B cell (primary cell): Measurements from ENCODE around the gene PSMB8. TPM values are rescaled to one million over a fixed set of nuclear protein-coding genes. Genes with fewer than 3 reads are reported as not detected.
A peak's percentile ranks its signal among the peaks of the same experiment; 100 is the strongest.

Experiments
- ATAC-seq: fragments of 200-7000 bp; cut with Tn5 transposase; one replicate; pipeline ENCODE4 v1.10.0; 2021; ENCODE audit warnings: low read depth, mild to moderate bottlenecking, moderate number of reproducible peaks, moderate library complexity
- CTCF ChIA-PET: fragments of 350-600 bp; sonication (Branson Sonifier 250); formaldehyde crosslinking; loops from one replicate; lab custom pipeline; 2021; ENCODE audit warnings: antibody characterized with exemption, inconsistent platforms; lab: Charles Lee
- POLR2A ChIA-PET: fragments of 350-600 bp; sonication (Branson Sonifier 250); formaldehyde crosslinking; loops from one replicate; lab custom pipeline; 2021; ENCODE audit warnings: antibody characterized with exemption; lab: Charles Lee
- DNase-seq: peaks from one replicate; pipeline ENCODE4 v3.0.0; 2013
- H2AFZ ChIP-seq: 2 replicates; pipeline ENCODE4 v1.6.1; 2012; ENCODE audit warnings: mild to moderate bottlenecking, low read depth, low read length; ENCODE audit not compliant: insufficient read depth, poor library complexity, severe bottlenecking
- H3K27ac ChIP-seq, 2 donors: 1 replicate in 1 of 2; 2 replicates in 1 of 2; pipeline ENCODE4 v1.5.1; 2012 to 2013; ENCODE audit warnings: low read length in 2 of 2, mild to moderate bottlenecking in 2 of 2, moderate library complexity in 1 of 2
- H3K27me3 ChIP-seq, 4 experiments: fragments of 200-600 bp in 1 of 4; sonication (generic) in 1 of 4; replicated peaks in 1 of 4; 1 replicate in 2 of 4; 2 replicates in 2 of 4; pipeline versions ENCODE4 v1.6.1 to v1.7.0; 2013 to 2016; ENCODE audit warnings: low read length in 3 of 4, mild to moderate bottlenecking in 2 of 4, mixed read lengths in 1 of 4, moderate library complexity in 1 of 4; ENCODE audit not compliant: insufficient read depth in 4 of 4, control insufficient read depth in 3 of 4; ENCODE audit errors: control extremely low read depth in 1 of 4
- H3K36me3 ChIP-seq, 2 experiments: replicated peaks in 1 of 2; 1 replicate in 1 of 2; 2 replicates in 1 of 2; pipeline versions ENCODE4 v1.6.1 to v1.7.1; 2013; ENCODE audit warnings: low read length in 1 of 2; ENCODE audit not compliant: insufficient read depth in 2 of 2, control insufficient read depth in 1 of 2; ENCODE audit errors: control extremely low read depth in 1 of 2, extremely low read depth in 1 of 2
- H3K4me1 ChIP-seq, 2 donors: fragments of 200-600 bp in 1 of 2; sonication (generic) in 1 of 2; 1 replicate in 1 of 2; 2 replicates in 1 of 2; pipeline versions ENCODE4 v1.5.1 to v1.6.1; 2013 to 2017; ENCODE audit warnings: low read length in 2 of 2; ENCODE audit not compliant: control insufficient read depth in 2 of 2, insufficient read depth in 2 of 2
- H3K4me2 ChIP-seq: replicated peaks from 2 replicates; pipeline ENCODE3; 2012; ENCODE audit warnings: mild to moderate bottlenecking, low read depth, low read length; ENCODE audit not compliant: poor library complexity, severe bottlenecking
- H3K4me3 ChIP-seq, 5 experiments: fragments of 200-600 bp in 1 of 5; sonication (generic) in 1 of 5; 1 replicate in 3 of 5; 2 replicates in 2 of 5; pipeline versions ENCODE4 v1.5.1 to v1.7.0; 2011 to 2016; ENCODE audit warnings: low read length in 4 of 5, mild to moderate bottlenecking in 4 of 5, low read depth in 2 of 5, control low read depth in 1 of 5, moderate library complexity in 1 of 5; ENCODE audit not compliant: insufficient read depth in 1 of 5; ENCODE audit errors: control extremely low read depth in 1 of 5, extremely low read depth in 1 of 5
- H3K79me2 ChIP-seq: fragments of 200-600 bp; sonication (generic); one replicate; pipeline ENCODE4 v1.6.0; 2016; ENCODE audit warnings: low read length; ENCODE audit not compliant: control insufficient read depth, insufficient read depth
- H3K9ac ChIP-seq: fragments of 200-600 bp; sonication (generic); 2 replicates; pipeline ENCODE4 v1.6.1; 2017; ENCODE audit warnings: mild to moderate bottlenecking, low read length, moderate library complexity
- H3K9me3 ChIP-seq, 3 donors: one replicate each; pipeline versions ENCODE4 v1.6.1 to v1.7.1; 2013; ENCODE audit warnings: low read length in 2 of 3; ENCODE audit not compliant: control insufficient read depth in 2 of 3, insufficient read depth in 1 of 3; ENCODE audit errors: control extremely low read depth in 1 of 3
- H4K20me1 ChIP-seq: 2 replicates; pipeline ENCODE4 v1.6.0; 2012; ENCODE audit warnings: mild to moderate bottlenecking, low read length; ENCODE audit not compliant: insufficient read depth, control insufficient read depth, poor library complexity, severe bottlenecking
- H3K27ac Mint-ChIP-seq: one replicate; pipeline ENCODE4 v1.8.0; 2021; ENCODE audit warnings: mixed read lengths
- H3K27me3 Mint-ChIP-seq: one replicate; pipeline ENCODE4 v1.8.0; 2021; ENCODE audit warnings: mixed read lengths
- H3K4me1 Mint-ChIP-seq: one replicate; pipeline ENCODE4 v1.8.0; 2021; ENCODE audit warnings: mixed read lengths
- H3K4me3 Mint-ChIP-seq: one replicate; pipeline ENCODE4 v1.8.0; 2021; ENCODE audit warnings: mixed read lengths
- H3K9me3 Mint-ChIP-seq: one replicate; pipeline ENCODE4 v1.8.0; 2022; ENCODE audit warnings: mixed read lengths; ENCODE audit not compliant: insufficient read depth
- EZH2 ChIP-seq: IDR thresholded peaks from 2 replicates; pipeline ENCODE4 v1.6.1; 2012; ENCODE audit warnings: borderline replicate concordance, low read depth, mild to moderate bottlenecking, moderate library complexity, low read length; ENCODE audit not compliant: insufficient read depth, poor library complexity, severe bottlenecking
- WGBS: methylation state at CpG from one replicate; pipeline ENCODE4 v1.1.5; 2013; ENCODE audit warnings: missing lambda C conversion rate; ENCODE audit not compliant: insufficient coverage; 5-methylcytosine and 5-hydroxymethylcytosine counted together
- intact Hi-C: fragments of 100-400 bp; cut with micrococcal nuclease; formaldehyde crosslinking; loops from one replicate; pipeline ENCODE4 v1.10.0; 2022
- polyA plus RNA-seq: library from polyadenylated mRNA; depleted of rRNA; stranded (reverse); fragments of >200 nt; gene quantifications from 2 replicates; pipeline ENCODE4 v1.2.3, GENCODE V29; 2012
- total RNA-seq, 2 donors: library from RNA; stranded (reverse); fragments of 120-200 nt in 1 of 2; gene quantifications; 1 replicate in 1 of 2; 2 replicates in 1 of 2; pipeline versions ENCODE4 v1.2.3 to v1.2.4, GENCODE V29; 2013 to 2022
- TF ChIP-seq, protein P1 (sequence below): fragments of 200-600 bp; IDR thresholded peaks from one replicate; pipeline ENCODE4 v1.8.0; 2022; ENCODE audit warnings: antibody characterized with exemption, mild to moderate bottlenecking

The PSMB8 gene
- total and polyA plus RNA-seq, 2 donors (not counting 1 experiment from before 2014, with no cell fraction given): 129 to 256 TPM

DNA sequence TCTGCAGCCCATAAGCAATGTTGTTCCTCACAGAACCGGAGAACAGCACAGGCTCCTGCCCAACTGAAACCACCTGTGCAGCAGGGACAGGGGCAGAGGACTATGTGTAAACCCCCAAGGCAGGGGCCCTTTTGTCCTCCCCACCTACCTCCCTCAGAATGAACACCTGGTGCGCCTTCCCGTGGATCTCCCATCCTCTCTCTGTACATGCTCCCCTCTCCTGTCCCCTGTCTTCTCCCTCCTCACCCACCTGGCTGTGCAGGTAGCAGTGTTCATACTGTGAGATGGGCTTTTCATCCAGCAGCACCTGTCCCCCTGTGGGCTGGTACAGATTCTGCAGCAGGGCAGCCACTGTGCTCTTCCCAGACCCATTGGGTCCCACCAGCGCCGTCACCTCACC is 13.8 kb downstream of the PSMB8 start:
- no peak overlapping the region for H2AFZ ChIP-seq
- Mint-ChIP-seq H3K4me3 (no peak overlapping the region), H3K27ac (no peak overlapping the region), H3K4me1 (peaks cover 29% of the 10 kb centered on the region), H3K9me3 (no peaks in the 10 kb centered on the region), H3K27me3 (no peaks in the 10 kb centered on the region)
- no peaks in the 10 kb centered on the region for H4K20me1 ChIP-seq
- H3K36me3 ChIP-seq: peaks cover 33 to 81% of the 10 kb centered on the region in 2 experiments
- POLR2A ChIA-PET: no interaction called here
- no peak for ATAC-seq
- intact Hi-C loops: no loop called here
- H3K4me3 ChIP-seq: no peak overlapping the region
- H3K9ac ChIP-seq: no peak overlapping the region
- H3K27ac ChIP-seq: no peak overlapping the region
- TF ChIP-seq EZH2: no peak
- TF ChIP-seq, protein P1, sequence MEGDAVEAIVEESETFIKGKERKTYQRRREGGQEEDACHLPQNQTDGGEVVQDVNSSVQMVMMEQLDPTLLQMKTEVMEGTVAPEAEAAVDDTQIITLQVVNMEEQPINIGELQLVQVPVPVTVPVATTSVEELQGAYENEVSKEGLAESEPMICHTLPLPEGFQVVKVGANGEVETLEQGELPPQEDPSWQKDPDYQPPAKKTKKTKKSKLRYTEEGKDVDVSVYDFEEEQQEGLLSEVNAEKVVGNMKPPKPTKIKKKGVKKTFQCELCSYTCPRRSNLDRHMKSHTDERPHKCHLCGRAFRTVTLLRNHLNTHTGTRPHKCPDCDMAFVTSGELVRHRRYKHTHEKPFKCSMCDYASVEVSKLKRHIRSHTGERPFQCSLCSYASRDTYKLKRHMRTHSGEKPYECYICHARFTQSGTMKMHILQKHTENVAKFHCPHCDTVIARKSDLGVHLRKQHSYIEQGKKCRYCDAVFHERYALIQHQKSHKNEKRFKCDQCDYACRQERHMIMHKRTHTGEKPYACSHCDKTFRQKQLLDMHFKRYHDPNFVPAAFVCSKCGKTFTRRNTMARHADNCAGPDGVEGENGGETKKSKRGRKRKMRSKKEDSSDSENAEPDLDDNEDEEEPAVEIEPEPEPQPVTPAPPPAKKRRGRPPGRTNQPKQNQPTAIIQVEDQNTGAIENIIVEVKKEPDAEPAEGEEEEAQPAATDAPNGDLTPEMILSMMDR: no peak
- no peak for DNase-seq
- no peaks in the 10 kb centered on the region for H3K9me3 ChIP-seq
- H3K4me1 ChIP-seq: peaks cover 0 to 3% of the 10 kb centered on the region in 2 donors
- no peaks in the 10 kb centered on the region for H3K27me3 ChIP-seq
- 96% methylated on average over 3 of the region's 5 CpGs for WGBS
- H3K4me2 ChIP-seq: no peak overlapping the region
- CTCF ChIA-PET: interaction anchor here (0.7 to 4.7 kb wide), 4 partner anchors 8 to 38 kb away, joined by 3 to 27 read pairs (median 4); partner anchors contain the start of gene TAP2
- H3K79me2 ChIP-seq: peaks cover 53% of the 10 kb centered on the region

DNA sequence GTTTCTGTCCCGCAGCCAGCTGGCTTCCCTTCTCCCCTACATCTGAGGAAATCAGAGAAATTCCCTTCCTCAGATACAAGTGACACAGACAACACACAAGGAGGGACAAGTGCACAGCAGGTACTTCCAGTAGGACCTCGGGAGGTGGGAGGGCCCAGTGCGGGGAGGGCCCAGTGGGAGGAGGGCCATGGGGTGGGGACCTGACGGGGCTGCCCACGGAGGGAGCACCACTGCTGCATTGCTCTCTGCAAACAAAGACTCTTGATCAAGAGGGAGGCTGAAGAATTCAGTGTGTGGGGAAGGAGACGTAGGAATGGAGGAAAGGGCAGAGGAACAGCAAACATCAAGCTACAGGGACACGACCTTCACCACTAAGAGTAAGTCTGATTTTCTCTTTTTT is 14.4 kb downstream of the PSMB8 start:
- ChIA-PET POLR2A (interaction anchor here (1.6 kb wide), 1 partner anchor 38 kb away, joined by 5 read pairs; no protein-coding TSS in a partner anchor), CTCF (interaction anchor here (0.7 to 4.7 kb wide), 3 partner anchors 9 to 39 kb away, joined by 3 to 27 read pairs (median 4); partner anchors contain the start of gene TAP2)
- Histone ChIP-seq H2AFZ (no peak overlapping the region), H3K27me3 (no peaks in the 10 kb centered on the region), H3K36me3 (peaks cover 28 to 76% of the 10 kb centered on the region in 2 experiments), H3K79me2 (peaks cover 48% of the 10 kb centered on the region), H3K4me3 (no peak overlapping the region), H3K4me1 (peaks cover 0 to 3% of the 10 kb centered on the region in 2 donors), H4K20me1 (no peaks in the 10 kb centered on the region), H3K4me2 (no peak overlapping the region), H3K9ac (no peak overlapping the region), H3K27ac (no peak overlapping the region), H3K9me3 (no peaks in the 10 kb centered on the region)
- WGBS: 78% methylated on average over 6 of the region's 7 CpGs
- Mint-ChIP-seq H3K27me3 (no peaks in the 10 kb centered on the region), H3K4me3 (no peak overlapping the region), H3K9me3 (no peaks in the 10 kb centered on the region), H3K4me1 (peaks cover 24% of the 10 kb centered on the region), H3K27ac (peak overlapping the region; percentile 59)
- intact Hi-C loops: no loop called here
- ATAC-seq (no peak), DNase-seq (no peak)
- no peak for TF ChIP-seq EZH2
